Measurements from ENCODE around the gene ENOX1. TPM values are rescaled to one million over a fixed set of nuclear protein-coding genes. Genes with fewer than 3 reads are reported as not detected.
A peak's percentile ranks its signal among the peaks of the same experiment; 100 is the strongest.

Gene ENOX1
- total RNA-seq, 1 donor from 2014 or later = 0.71 TPM

- H3K4me3 ChIP-seq (ENCODE audit: low read depth, low read length) = no peak overlapping the region
- H3K27me3 ChIP-seq (ENCODE audit: control insufficient read depth, insufficient read depth, low read length) = no peaks in the 10 kb centered on the region
- DNase-seq (ENCODE audit: low read depth) = no peak
- TF ChIP-seq, protein P1, sequence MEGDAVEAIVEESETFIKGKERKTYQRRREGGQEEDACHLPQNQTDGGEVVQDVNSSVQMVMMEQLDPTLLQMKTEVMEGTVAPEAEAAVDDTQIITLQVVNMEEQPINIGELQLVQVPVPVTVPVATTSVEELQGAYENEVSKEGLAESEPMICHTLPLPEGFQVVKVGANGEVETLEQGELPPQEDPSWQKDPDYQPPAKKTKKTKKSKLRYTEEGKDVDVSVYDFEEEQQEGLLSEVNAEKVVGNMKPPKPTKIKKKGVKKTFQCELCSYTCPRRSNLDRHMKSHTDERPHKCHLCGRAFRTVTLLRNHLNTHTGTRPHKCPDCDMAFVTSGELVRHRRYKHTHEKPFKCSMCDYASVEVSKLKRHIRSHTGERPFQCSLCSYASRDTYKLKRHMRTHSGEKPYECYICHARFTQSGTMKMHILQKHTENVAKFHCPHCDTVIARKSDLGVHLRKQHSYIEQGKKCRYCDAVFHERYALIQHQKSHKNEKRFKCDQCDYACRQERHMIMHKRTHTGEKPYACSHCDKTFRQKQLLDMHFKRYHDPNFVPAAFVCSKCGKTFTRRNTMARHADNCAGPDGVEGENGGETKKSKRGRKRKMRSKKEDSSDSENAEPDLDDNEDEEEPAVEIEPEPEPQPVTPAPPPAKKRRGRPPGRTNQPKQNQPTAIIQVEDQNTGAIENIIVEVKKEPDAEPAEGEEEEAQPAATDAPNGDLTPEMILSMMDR (IDR thresholded peaks at IDR 0.05; ENCODE audit: insufficient read depth, low read length, poor library complexity, severe bottlenecking) = no peak
- no peaks in the 10 kb centered on the region for H3K36me3 ChIP-seq (ENCODE audit: control insufficient read depth, insufficient read depth, low read length)
Observed at GRCh38 chr13:43537124-43537523, 249.6 kb downstream of the ENOX1 start.

- TF ChIP-seq, protein P1 (IDR thresholded peaks at IDR 0.05; ENCODE audit: insufficient read depth, low read length, poor library complexity, severe bottlenecking) = no peak
Observed at GRCh38 chr13:43529796-43530195, 257.0 kb downstream of the ENOX1 start.

DNA sequence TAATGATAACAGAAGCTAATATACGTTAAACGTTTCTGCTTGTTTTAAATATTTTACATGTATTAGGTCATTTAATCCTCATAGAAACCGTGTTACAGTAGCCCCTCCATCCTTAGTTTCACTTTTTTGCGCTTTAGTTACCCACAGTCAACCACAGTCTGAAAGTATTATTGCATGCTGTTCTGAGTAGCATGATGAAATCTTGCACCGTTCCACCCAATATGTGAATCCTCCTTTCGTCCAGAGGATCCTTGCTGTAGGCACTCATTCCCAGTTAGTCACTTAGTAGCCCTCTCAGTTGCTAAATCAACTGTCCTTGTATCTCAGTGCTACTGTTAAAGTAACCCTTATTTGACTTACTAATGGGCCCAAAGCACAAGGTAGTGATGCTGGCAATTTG, 257.8 kb downstream of the ENOX1 start:
- Histone ChIP-seq H3K36me3 (ENCODE audit: control insufficient read depth, insufficient read depth, low read length) (no peaks in the 10 kb centered on the region), H3K27me3 (ENCODE audit: control insufficient read depth, insufficient read depth, low read length) (no peaks in the 10 kb centered on the region), H3K4me3 (ENCODE audit: low read depth, low read length) (no peak overlapping the region)
- TF ChIP-seq, protein P1 (IDR thresholded peaks at IDR 0.05; ENCODE audit: insufficient read depth, low read length, poor library complexity, severe bottlenecking) = no peak
- no peak for DNase-seq (ENCODE audit: low read depth)

More at GRCh38 chr13:43529796-43530195, 257.0 kb downstream of the ENOX1 start:
- H3K27me3 ChIP-seq (ENCODE audit: control insufficient read depth, insufficient read depth, low read length) = no peaks in the 10 kb centered on the region
- peak; percentile 2 for DNase-seq (ENCODE audit: low read depth)
- no peaks in the 10 kb centered on the region for H3K36me3 ChIP-seq (ENCODE audit: control insufficient read depth, insufficient read depth, low read length)
- no peak overlapping the region for H3K4me3 ChIP-seq (ENCODE audit: low read depth, low read length)

DNA sequence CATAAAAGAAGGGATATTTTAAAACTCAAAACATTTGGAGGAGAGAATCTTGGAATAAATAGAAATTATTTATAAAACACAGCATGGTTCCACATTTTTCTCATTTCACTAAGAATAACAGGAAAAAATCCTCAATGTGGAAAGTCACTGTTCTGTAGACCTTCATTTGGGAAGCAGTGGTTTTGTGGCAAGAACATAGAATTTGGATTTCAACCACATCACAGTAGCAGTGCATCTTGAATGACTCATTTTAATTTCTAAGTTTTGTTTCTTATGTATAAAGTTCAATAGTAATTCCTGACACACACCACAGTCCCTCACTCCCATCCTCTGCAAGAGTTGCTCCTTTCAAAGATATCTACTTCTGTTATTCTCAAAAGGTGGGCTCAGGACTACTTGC, 264.0 kb downstream of the ENOX1 start:
- Histone ChIP-seq H3K27me3 (ENCODE audit: control insufficient read depth, insufficient read depth, low read length) (no peaks in the 10 kb centered on the region), H3K4me3 (ENCODE audit: low read depth, low read length) (no peak overlapping the region), H3K36me3 (ENCODE audit: control insufficient read depth, insufficient read depth, low read length) (no peaks in the 10 kb centered on the region)
- TF ChIP-seq, protein P1 (IDR thresholded peaks at IDR 0.05; ENCODE audit: insufficient read depth, low read length, poor library complexity, severe bottlenecking) = no peak
- no peak for DNase-seq (ENCODE audit: low read depth)

- Histone ChIP-seq H3K27me3 (ENCODE audit: control insufficient read depth, insufficient read depth, low read length) (no peaks in the 10 kb centered on the region), H3K4me3 (ENCODE audit: low read depth, low read length) (no peak overlapping the region), H3K36me3 (ENCODE audit: control insufficient read depth, insufficient read depth, low read length) (no peaks in the 10 kb centered on the region)
- TF ChIP-seq, protein P1 (IDR thresholded peaks at IDR 0.05; ENCODE audit: insufficient read depth, low read length, poor library complexity, severe bottlenecking) = no peak
- no peak for DNase-seq (ENCODE audit: low read depth)
Observed at GRCh38 chr13:43520351-43520750, 266.4 kb downstream of the ENOX1 start.

DNA sequence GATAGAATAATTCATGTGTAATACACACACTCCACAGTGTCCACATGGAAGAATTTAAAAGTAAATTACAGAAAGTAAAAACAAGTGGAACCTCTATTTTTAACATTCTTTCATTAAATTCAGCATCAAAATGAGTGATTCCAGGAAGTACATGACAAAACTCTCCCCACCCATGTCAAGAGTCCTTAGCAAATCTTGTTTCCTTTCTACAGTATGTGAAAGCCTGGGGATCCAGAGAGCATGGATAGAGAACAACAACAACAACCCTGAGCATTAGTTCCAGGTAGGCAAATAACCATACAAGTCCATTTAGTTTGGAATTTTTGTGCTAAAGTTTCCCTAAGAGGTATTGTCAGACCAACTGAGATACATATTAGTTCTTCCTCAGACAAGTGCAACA, 267.9 kb downstream of the ENOX1 start:
- no peak overlapping the region for H3K4me3 ChIP-seq (ENCODE audit: low read depth, low read length)
- no peaks in the 10 kb centered on the region for H3K36me3 ChIP-seq (ENCODE audit: control insufficient read depth, insufficient read depth, low read length)
- no peaks in the 10 kb centered on the region for H3K27me3 ChIP-seq (ENCODE audit: control insufficient read depth, insufficient read depth, low read length)
- no peak for DNase-seq (ENCODE audit: low read depth)
- TF ChIP-seq, protein P1 (IDR thresholded peaks at IDR 0.05; ENCODE audit: insufficient read depth, low read length, poor library complexity, severe bottlenecking) = no peak

All from kidney epithelial cell (primary cell).